GM18868 (cell line): ENCODE measurements around the gene GPRC5B.

Experiments
- ATAC-seq: cut with Tn5 transposase; IDR thresholded peaks from one replicate; pipeline ENCODE4 v1.9.1; 2021; ENCODE audit warnings: mild to moderate bottlenecking, moderate library complexity; ENCODE audit not compliant: unreplicated experiment

The GPRC5B gene, protein sequence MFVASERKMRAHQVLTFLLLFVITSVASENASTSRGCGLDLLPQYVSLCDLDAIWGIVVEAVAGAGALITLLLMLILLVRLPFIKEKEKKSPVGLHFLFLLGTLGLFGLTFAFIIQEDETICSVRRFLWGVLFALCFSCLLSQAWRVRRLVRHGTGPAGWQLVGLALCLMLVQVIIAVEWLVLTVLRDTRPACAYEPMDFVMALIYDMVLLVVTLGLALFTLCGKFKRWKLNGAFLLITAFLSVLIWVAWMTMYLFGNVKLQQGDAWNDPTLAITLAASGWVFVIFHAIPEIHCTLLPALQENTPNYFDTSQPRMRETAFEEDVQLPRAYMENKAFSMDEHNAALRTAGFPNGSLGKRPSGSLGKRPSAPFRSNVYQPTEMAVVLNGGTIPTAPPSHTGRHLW

DNA sequence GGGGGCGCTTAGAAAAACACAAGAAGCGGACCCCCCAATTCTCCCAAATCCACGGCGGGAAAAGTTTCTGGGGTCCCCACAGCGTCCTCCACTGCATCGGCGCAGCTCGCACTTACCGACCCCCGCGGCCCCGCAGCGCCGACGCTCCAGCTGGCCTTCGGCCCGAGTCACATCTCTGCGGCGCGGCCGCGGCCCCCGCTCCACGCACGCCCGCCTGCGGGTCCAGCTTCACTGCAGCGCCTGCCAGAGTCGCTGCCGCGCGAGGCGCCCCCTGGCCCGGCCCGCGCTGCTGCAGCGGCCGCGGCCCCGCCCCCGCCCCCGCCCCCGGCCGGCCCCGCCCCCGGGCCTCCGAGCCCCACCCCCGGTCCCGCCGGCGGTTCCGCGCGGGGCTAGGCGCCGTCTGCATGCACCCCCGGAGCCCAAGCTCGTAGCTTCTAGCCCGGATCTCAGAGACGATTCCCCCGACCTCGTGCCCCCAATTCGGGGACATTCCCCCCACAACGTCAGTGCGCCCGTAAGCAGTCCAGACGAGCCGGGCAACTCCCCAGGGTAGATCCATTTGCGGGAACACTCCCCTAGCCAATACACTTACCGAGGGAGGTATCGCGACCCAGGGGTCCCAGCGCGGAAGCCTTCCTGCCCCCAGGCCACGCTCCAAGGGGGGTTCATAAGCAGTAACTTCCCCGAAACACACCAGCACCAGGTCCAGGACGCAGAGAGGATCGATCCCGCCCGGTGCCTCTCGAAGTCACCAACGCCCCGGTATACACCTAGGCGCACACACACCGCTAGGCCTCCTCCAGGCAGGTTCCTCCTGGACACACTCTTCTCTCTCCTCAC is at the start of gene GPRC5B:
Gene GPRC5B (minus strand): TSS at position 238 of the 840 bp plus-strand sequence. CDS start 12,003 bp downstream, outside the sequence.
- no peak for ATAC-seq

DNA sequence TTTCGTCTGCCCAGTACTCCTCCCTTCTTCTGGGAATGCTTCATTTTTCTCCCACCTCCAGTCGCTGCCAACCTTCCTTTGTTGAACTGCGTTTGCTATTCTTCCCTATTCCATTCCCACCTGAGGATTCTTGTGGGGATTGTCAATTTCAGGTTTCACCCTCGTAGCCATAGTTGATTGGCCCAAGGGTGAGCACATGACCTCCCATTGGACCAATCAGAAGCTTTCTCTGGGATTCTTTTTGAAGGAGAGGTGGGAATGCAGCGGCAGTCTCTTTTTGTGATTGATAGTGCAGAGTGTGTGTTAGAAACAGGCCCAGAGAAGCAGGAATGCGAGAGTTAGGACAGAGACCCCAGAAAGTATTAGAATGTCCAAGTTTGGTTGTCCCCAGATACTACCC is 49.1 kb upstream of the GPRC5B start:
- no peak for ATAC-seq

DNA sequence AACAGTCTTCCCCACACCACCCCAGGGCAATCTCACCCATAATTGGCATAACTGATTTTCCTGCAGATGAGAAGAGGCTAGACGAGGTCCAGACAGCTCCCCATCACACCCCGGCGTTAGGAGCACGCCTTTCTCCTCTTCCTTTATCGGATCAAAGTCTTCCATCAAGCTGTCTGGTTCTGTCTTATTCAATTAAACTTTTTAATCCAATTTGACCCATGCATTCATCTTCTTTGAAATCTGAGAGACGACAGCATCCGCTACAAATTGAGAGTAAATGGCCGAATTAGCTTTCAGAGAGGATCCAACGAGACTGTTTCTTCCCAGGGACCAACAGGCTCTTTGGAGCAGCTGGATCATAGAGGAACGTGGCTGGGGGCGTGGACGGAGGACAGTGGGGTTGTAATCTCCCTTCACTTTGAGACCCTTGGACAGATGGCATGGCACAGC is 44.4 kb upstream of the GPRC5B start:
- ATAC-seq, result no peak

DNA sequence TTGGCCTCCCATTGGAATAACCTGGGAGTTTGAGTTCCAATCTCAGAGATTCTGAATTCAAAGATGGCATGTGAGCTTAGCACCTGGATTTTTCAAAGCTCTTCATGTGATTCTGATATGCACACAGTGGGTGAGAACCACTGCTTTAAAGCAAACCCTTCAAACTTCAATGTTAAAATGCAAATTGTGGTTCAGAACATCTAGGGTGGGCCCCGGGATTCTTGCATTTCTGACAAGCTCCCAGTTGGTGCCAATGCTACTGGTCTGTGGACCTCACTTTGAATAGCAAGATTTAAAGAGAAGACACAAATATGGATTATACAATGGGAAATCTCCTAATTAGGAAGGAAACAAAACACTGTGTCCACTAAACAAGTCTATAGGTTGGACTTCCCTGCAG is 43.8 kb upstream of the GPRC5B start:
- no peak for ATAC-seq

DNA sequence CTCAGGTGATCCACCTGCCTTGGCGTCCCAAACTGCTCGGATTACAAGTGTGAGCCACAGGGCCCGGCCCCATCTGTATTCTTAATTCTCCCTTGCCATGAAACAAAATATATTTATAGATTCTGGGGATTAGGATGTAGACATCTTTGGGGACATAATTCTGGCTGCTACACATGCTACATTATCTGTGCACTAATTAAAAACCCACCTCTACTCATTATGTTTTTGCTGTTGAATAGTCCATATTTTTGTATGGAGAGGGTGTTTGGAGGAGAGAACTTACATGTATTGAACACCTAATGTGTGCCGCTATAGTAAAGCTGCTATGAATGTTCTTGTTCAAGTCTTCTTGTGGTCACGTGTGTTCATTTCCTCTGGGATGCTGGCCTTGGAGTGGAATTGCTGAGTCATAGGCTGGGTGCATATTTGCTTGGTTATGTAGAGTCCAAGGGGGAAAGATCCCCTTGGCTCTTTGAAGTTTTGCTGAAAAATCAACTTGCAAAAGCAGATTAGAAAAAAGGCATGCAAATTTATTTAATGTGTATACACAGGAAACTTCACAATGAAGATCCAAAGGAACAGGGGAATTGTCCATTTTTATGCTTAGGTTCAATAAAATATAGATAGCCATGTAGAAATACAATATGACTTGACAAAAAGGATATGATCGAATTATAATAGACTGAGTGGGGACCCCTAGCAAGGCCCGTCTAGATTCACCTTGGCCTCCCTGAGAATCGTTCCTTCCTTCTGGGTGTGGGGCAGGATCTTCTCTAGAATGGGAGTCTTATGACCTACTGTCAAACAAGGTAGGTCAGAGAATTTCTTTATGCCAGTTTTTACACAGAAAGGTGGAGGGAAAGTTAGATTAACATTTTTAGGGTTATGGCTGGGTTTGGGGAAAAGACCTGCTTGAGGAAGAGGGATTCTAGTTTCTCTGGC is 42.1 kb upstream of the GPRC5B start:
- no peak for ATAC-seq

DNA sequence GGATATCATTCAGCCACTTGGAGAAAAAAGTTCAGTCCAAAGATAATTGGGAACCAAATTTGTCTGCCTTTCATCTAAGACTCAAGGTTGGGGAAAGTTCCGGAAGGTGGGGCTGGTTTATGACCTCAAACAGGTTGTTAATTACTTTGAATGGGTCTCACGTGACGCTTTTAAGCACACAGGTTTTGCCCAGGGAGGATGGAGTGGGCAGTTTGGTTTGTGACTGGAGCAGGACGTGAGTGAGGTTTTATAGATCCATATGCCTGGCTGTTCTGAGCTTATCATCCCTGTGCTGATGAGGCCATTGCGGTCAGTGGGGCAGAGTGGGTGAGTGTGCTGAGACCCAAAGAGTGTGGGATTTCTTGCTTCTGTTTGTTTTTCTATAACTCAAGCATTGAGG is 38.7 kb upstream of the GPRC5B start:
- no peak for ATAC-seq

DNA sequence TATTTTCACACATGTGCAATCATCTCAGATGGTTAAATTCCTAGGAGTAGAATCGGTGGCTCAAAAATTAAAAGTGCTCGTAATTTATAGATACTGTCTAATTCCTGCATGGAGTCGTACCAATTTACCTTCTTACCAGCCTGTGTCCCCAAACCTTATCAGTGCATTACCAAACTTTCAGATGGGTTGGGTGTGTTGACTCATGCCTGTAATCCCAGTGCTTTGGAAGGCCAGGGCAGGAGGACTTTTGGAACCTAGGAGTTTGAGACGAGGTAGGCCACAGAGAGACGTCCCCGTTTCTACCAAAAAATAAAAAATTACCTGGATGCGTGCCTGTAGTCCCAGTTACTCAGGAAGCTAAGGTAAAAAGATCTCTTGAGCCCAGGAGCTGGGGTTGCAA is 34.5 kb upstream of the GPRC5B start:
- ATAC-seq, result no peak

DNA sequence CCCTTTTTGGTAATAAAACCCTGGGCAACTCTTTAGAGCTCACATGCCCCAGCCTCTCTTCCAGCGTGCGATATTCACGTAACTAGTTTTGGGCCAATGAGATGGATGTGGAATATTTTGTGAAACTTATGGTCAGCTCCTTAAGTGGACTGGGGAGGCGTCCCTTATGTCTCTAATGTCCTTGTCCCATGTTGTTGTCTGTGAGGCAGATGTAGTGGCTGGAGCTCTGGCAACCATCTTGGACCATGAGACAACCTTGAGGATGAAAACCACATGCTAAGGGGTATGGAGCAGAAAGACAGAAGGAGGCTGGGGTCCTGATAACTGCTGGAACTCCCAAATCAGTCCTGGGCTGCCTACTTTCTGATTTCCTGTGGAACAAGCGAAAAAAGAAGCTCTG is 31.4 kb upstream of the GPRC5B start:
- no peak for ATAC-seq

DNA sequence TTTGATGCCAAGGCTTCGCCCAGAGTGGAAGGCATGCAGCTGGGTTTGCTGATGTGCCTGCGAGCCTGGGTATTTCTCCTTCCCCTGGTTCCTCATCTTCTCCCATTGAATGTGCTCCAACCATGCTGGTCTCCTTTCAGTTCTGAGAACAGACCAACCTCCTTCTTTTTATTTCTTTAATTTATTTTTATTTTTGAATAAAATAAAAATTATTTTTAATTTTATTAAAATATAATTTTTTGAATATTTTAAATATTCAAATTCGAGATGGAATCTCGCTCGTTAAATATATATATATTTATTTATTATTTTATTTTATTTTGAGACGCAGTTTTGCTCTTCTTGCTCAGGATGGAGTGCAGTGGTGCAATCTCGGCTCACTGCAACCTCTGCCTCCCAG is 30.2 kb upstream of the GPRC5B start:
- no peak for ATAC-seq

DNA sequence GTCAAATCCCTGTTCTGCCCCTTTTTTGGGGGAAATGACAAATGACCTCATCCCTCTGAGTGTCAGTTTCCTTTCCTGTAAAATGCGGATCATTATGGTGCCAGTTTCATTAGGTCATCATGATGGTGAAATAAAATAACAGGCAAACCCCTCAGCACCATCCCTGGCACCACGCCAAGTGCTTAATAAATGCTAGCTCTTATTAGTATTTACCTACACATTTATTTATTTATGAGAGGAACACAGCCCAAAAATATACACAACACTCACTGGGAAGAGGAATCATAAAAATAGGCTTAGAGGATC is 28.6 kb upstream of the GPRC5B start:
- ATAC-seq, result no peak

DNA sequence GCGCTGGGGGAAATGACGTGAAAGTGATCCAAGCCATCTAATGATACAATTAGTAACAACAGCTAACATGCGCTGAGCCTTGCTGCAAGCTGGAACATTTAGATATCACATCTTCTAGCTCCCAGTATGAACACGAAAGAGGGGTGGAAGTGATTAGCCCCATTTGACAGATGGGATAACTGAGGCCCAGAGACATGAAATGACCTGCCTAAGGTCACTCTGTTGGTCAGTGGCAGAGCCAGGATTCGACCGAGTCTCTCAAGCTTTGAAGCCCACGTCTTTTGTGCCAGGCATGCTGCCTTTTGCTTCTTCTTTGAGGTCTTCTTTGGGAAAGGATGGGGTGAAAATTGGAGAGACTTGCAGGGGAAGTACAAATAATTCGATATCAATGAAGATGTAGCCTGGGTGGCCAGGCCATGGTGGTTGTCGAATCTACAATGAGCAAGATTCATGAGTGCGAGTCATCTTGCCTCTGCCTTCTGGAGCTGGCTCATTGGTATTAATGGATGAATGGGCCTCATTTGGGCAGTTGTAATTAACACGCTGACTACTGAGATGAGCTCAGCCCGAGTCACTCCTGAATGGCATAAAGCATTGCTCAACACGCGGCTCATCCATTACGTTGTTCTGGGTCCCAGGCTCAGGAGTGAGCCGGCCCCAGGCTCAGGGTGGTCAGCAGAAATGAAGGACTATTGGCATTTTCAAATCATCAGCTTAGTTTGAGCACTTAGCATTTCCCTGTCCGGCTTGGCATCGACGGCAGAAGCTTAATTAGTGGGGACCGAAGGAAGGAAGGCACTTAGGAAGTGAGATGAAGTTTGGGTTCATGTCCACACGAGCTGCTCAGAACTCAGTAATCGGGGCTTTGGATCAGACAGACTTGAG is 28.0 kb upstream of the GPRC5B start:
- ATAC-seq, result no peak

DNA sequence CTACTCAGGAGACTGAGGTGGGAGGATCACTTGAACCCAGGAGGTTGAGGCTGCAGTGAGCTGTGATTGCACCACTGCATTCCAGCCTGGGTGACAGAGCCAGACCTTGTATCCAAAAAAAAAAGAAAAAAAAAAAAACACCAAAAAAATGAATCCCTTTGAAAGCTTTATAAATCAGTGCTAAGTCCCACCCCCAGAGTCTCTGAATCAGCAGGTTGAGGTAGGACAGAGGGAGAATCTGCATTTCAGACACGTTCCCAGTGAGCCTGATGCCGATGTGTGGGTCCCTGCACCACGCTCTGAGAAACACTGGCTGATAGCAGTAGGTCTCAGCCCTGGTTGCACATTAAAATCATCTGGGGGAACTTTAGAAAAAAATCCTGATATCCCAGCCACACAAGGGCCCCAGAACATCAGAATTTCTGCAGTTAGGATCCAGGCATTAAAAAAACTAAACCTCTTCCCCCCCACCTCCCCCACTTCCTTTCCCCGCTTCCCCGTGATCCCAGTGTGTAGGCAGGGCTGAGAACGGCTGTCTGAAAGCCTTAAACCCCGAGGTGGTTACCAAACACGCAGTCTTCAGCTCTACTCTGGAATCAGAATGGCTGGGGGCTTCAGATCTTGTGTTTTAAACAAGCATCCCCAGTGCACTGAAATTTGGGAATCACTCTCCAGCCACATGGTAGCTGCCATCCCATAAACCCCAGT is 27.3 kb upstream of the GPRC5B start:
- no peak for ATAC-seq

DNA sequence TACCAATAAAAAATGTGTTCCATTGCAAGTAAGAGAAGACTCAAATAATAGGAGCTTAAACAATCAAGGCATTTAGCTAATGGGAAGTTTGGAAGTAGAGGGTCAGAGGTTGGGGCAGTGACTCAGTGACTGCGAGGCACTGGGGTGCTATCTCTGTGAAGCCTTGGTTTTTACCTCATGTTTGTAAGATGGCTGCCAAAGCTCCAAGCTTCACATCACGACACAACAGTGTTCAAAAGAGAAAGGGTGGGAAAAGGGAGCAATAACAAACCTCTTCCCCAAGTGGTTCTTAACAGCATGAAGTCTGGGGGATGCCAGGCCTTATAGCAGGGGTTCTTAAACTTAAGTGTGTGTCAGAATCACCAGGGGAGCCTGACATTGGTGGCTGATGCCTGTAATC is 26.6 kb upstream of the GPRC5B start:
- ATAC-seq, result no peak

DNA sequence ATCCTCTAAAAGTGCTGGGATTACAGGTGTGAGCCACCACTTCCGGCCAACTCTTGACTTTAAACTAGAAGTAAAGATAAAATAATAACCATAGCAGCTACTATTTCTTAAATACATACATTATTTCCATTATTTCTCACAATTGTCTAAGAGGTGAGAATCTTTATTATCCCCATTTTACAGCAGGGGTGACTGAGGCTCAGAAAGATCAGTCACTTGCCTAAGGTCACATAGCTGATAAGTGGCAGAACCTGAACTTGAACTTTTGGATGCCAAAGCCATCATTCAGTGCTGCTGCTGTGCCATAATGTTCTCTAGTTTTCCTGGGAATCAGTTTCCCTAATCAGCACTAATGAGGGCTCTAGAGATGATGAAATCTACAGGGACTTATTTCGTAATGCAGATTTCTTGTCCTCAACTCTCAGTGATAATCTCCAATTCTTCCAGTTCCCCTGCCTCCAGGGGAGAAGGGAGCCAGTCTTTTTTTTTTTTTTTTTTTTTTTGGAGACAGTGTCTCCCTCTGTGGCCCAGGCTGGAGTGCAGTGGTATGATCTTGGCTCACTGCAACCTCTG is 25.2 kb upstream of the GPRC5B start:
- no peak for ATAC-seq

DNA sequence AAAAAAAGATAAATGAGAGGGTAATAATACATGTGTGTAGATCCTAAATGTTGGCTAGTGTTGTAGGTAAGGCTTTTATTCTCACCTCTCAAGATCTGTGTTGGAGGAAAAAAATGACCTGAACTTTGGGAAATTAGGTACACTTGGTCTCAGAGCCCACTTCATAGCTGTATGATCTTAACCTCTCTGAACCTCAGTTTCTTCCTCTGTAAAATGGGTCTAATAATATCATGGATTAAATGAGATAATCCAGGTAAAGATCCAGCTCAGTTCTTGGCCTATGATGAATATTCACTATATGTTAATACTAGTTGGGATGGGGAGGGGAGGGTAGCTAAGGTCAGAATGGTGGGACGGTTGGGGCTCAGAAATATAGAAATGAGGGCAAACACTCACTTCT is 24.3 kb upstream of the GPRC5B start:
- ATAC-seq, result no peak

DNA sequence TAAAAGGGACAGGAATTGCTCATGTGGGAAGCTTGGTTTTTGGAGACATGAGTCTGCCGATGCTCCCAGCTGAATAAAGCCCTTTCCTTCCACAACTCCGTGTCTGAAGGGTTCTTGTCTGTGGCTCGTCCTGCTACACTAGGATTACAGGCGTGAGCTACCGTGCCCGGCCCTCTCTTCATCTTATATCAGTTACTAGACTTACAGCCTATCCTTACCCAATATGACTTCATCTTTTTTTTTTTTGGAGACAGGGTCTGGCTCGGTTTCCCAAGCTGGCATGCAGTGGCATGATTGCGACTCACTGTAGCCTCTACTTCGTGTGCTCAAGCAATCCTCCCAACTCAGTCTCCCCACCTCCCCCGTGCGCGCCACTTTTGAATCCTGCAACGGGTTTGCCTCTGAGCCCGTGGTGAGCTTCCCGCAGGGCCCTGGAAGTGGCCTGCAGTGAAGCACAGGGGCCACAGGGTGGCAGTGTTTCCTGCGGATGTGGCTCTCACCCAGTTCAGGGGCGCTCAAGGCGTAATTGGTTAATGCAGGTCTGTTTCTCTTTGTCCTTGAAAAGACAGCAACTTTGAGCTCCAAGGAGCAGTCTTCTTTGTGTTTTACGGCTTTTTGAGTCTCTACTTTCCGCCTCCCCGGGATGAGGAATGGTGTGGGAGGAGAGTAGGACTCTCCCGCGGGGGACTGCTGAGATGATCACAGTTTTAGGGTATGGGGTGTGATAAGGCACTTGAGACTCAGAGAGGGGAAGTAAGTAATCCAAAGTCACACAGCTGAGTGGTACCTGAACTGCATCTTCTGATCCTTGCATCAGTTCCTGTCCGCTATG is 22.7 kb upstream of the GPRC5B start:
- peak; percentile 70 for ATAC-seq

DNA sequence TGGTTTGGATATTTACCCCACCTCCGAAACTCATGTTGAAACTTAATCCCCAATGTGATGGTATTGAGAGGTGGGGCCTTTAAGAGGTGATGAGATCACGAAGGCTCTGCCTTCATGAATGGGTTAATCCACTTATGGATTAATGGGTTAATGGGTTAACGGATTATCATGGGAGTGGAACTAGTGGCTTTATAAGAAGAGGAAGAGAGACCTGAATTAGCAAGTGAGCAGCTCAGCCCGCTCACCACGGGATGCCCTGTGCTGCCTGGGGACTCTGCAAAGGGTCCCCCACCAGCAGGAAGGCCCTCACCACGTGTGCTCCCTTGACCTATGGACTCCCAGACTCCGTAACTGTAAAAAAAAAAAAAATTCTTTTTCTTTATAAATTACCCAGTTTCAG is 16.5 kb upstream of the GPRC5B start:
- ATAC-seq, result no peak

DNA sequence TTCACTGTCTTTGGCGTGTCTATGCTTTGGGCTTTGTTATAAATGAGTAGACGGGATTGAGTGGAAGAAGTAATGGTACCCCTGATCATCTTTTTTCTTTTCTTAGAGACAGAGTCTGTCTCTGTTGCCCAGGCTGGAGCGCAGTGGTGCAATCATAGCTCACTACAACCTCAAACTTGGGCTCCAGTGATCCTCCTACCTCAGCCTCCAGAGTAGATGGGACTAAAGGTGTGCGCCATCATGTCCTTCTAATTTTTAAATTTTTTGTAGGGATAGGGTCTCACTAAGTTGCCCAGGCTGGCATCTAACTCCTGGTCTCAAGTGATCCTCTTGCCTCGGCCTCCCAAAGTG is 14.9 kb upstream of the GPRC5B start:
- ATAC-seq, result no peak
